GM19099 (cell line): ENCODE measurements around the gene DCDC1.

ENCODE experiments used
- POLR2A ChIP-seq: IDR thresholded peaks from 3 replicates; pipeline ENCODE4 v1.6.1; 2011; ENCODE audit warnings: low read depth; ENCODE audit not compliant: insufficient read length; ENCODE audit errors: extremely low read depth

The DCDC1 gene

DNA sequence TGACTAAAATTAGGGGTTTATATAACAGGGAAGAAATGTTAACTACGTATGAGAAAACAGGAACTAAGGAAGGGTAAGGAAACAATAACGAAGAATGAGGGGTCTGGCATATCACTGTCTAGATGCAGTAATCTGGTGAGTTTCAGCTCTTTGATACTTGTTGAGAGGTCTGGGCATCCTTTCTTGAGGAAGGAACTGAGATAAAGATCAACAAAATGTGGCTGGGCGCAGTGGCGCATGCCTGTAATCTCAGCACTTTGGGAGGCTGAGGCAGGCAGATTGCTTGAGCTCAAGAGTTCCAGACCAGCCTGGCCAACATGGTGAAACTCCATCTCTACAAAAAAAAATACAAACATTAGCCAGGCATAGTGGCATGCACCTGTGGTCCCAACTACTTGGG is 2.7 kb downstream of the DCDC1 start:
- TF ChIP-seq POLR2A: no peak

DNA sequence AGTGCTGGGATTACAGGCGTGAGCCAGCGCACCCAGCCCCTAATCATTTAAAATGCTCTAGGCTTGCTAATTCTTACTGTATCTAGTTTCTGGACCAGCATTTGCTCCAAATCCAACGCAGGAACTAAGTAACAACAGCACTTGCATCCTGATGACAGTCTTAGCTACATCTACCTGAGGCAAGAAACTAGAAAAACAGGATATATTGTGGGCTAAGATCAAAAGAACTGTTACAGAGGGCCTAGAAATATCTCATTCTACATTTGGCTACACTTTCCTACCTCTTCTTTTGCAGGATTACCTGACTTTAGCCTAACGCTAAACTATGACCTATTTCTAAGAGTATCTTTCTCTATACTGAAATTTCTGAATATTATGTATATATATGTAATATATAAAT is 7.8 kb downstream of the DCDC1 start:
- TF ChIP-seq POLR2A: no peak

DNA sequence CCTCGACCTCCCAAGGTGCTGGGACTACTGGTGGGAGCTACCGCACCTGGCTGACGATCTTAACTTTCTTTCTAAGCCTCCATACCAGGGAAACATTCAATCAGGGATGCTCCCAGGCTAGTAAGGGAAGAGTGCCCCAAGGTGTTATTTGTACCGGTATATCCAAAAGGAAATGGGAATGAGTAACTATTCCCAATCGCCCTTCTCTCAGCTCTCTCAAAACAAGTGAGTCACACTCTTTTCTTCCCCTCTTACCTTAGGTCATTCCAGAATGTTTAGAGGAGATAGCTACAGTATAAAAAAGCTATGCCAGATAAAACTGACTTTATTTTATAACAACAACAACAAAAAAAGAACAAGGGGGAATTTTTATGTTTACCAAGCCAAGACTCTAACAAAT is 13.7 kb downstream of the DCDC1 start:
- TF ChIP-seq POLR2A: no peak

DNA sequence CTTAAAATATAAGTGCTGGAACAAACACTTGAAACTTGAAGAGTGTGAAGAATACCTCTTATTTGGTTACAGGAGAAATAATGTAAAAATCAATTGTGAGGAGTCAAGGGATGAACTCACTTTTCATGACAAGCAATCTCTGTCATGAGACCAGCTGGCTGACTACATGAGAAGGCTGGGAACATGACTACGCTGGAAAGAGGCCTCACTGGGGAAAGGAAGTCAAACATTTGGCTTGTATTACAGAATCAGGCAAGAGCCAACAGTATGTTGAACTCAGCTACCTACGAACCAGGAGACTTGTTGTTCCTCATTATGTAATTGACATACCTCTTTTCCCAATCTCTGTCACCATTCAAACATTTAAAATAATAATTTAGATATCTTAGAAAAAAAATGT is 14.4 kb downstream of the DCDC1 start:
- TF ChIP-seq POLR2A: no peak

DNA sequence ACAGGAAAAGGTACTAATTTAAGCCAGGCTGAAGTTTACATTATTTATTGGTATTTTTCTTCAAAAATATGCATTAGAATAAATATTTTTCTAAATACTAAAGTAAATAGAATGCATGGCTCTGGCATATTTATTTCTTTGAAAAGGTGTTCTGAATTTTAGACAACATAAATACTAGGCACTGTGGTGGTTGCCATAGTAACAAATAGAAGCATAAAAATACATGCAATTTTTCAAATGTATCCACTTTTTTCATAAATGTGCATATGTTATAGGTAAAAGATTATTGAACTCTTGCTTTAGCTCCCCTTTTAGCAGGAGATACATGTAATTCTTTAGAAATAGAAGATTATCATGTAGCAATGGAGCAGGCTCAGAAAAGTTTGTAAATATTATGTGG is 18.4 kb downstream of the DCDC1 start:
- TF ChIP-seq POLR2A: no peak

DNA sequence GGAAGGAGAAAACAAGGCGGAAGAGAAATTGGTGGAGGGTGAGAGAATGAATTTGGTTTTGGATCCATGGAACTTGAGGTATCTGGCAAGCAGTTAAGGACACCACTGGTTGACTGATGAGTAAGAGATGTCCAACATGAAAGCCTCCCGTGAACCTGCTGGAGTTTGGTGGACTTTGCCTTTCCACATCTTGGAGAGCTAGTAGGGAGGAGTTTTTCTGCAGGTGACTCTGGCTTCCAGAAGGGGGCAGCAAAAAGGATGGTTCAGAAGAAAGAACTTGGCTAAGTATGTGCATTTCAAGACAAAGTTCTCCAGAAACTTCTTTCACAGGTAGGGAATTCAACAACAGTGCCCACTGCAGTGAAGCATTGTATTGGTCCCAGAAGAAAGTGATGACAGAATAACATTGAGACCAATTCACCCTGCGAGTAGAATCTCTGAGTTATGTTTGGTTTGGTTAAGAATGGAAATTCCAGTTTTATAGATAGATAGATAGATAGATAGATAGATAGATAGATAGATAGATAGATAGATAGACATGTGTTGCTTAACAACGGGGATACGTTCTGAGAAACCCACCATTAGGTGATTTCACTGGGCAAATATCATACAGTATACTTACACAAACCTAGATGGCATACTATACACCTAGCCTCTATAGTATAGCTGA is 28.5 kb downstream of the DCDC1 start:
- TF ChIP-seq POLR2A: no peak

DNA sequence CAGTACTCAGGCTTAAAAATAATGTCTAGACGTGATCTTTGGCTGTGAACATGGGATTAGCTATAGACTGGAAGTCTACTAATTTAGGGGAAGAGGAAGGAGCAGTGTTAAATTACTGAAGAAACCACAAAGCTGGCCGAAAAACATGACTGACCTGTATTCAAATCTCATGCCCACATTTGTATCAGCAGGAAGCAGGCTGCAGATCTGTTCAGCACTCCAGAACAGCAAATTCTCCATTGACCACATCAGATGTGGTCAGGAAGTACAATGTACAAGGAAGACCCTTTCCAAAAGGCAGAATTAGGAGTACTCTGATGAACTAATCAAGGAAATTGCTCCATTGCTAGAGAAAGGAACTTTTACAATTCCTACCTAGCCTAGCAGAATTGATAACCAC is 31.7 kb downstream of the DCDC1 start:
- TF ChIP-seq POLR2A: no peak

DNA sequence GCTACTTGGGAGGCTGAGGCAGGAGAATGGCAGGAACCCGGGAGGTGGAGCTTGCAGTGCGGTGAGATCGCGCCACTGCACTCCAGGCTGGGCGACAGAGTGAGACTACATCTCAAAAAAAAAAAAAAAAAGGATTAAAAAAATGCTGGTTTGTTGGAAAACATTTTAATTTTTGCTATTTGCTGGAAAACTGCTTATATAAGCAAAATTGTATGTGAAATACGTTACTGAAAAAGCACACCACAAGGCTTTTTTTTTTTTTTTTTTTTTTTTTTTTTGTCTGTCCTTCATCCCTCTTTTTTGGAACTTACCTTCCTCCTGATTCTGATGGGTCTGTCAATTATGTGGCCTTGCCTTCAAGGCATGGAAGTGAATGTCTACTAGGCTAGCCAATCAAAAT is 40.8 kb downstream of the DCDC1 start:
- no peak for TF ChIP-seq POLR2A

DNA sequence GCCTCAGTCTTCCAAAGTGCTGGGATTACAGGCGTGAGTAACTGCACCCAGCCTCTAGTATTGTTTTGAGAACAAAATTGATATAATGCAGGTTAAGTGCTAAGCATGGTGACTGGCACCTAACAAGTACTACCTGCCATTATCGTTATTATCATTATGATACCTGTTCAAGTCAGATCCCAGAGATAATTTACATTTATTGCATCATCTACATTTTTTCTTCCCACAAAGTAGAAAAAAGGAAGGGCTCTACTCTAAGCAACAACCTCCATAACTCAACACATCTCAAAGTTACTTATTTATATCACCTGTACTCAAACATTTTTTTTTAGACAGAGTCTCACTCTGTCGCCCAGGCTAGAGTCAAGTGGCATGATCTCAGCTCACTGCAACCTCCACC is 42.1 kb downstream of the DCDC1 start:
- TF ChIP-seq POLR2A: no peak

DNA sequence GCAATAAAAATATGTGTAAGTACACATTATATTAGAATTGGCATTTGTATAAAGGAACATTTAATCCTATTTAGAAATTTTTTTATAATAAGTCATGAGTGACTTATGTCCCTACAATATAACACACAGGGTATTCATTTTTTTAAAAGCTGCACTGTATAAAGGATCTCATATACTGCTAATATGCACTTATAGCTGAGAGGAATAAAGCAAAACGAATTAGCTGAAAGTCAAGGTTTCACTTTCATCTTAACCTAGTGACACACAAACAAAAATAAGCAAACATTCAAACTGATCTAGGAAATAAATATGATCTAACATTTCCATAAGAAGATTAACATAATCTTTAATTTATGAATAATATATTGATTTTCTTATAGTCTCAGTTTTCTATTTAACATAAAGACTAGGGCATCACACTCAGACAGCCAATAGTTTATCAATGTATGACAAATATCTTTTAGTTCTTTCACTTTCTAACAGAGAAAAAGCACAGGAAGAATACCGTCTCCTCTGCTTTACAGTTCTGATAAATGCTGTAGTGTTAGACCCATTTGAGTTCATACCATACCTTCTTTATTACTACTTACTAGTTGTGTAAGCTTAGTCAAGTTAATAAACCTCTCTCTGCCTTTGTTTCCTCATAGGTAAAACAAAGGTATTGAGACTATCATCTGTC is 42.9 kb downstream of the DCDC1 start:
- TF ChIP-seq POLR2A: no peak

DNA sequence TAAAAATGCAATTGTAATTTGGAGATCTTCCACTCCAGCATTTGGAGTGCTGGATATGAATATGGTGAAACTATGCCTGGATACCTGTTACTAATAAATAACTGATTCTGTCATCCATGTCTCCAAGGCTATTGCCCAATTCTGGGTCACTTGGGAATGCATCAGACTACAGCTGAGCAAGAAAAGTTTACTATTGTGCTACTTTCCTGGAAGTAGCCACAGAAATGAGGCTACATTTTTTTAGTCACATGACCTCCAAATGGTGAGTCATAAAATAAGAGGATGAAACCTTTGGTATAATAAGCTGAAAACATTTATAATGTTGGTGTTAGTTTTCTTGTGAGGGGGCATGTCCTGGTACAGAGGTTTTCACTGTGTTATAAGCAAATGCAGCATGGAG is 44.4 kb downstream of the DCDC1 start:
- TF ChIP-seq POLR2A: no peak

DNA sequence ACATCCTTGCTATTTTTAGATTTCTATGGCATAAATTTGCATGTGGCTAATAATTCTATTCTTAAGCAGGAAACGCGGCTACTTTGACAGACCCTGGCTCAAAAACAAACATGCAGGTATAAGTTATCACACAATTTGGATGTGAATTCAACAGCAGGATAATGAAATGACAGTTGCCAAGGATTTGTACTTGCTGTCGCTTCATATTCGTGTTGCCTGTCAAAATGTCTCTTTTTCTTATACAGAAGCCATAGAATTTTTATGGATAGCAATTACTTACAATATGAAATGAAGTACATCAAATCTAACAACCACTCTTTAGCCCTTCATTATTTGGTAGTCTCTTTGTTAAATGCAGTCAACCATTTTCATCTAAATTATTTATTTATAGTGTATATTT is 46.4 kb downstream of the DCDC1 start:
- no peak for TF ChIP-seq POLR2A

DNA sequence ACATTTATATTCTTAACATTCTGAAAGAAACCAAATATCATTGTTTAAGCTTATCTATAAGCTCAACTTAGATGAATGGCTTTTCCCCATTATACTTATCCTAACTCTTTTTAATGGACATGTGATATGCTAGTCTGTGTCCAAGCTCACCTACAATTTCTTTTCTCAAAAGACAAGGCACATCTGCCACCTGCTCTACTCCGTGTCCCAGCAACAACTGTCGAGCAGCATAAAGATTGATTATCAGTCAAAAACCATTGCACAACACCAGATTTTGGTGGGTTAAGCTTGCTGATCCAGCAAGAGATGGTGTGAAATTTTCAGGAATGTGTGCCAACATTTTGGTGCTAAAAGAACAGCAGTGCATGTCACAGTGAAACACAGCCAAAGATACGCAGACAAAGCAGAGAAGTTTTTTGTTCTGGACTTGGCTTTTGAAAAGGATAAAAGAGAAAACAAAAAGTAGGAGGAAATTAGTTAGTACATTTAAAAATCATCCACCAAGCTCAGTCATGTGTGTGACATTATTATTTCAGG is 65.8 kb downstream of the DCDC1 start:
- TF ChIP-seq POLR2A: no peak

DNA sequence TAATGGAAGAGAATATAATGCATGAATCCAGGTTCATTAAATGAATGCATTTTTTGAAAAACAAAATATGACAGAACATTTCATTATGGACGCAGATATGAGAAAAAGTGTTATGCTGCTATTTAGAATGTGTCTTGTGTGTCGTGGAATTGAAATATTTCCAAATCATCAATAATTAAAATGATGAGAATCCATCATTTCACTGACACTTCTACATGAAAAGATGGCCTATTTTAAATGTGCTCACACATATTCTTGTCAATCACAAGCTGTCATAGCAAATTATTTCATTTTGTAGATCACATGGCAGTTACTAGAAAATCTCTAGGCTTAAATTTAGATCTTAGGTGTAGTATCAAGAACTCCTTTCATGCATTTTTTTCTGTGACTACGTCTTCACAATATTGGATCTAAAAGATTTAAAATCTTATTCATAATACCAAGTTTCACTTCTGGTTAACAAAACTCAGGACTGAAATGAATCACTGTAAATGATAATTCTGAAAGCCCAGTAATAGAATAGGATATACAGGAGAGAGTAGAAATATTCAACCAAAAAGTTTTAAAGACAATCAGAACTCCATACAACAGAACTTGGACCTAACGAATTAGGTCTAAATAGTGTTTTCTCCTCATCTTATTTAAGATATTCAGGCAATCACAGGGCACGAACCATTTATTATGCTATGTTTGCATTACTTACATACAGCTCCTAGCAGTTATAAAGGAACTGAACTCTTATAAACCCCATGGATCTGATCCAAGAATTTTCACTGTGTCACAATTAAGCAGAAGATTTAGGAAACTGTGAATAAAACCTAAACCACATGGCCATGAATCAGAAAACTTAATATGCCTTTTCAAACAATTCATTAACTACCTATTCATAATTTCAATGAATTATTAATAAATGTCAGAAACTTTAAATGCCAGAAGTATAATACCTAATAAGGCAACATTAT is 67.7 kb downstream of the DCDC1 start:
- TF ChIP-seq POLR2A: no peak

DNA sequence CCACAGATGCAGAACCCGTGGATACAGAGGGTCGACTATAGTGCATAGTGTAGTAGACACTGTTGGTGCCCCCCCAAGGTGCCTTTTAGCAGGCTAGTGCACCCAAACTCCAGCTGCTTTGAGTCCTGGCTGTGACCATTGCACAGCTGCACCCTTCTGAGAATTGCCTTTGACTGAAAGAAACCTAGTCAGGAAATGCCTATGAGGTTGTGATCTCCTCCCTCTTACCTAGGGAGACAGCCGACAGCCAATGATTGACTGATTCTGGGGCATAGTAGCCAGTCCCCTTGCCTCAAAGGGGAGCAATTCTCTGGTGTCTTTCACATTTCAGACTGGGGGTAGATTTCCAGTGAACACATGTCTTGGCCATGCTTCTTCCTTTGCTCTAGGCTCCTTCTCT is 74.2 kb downstream of the DCDC1 start:
- no peak for TF ChIP-seq POLR2A
